Caco-2 (cell line): ENCODE results near the gene TMC1. TPM values are rescaled to one million over a fixed set of nuclear protein-coding genes. Genes with fewer than 3 reads are reported as not detected.

Experiments used
- BruUV-seq: library from RNA; stranded (reverse); fragments of 400-500 nt; replicated peaks from 2 replicates; lab custom pipeline; 2021; lab: Mats Ljungman, UMichigan
- CTCF ChIA-PET: fragments of 300-600 bp; sonication (Branson Sonifier 250); formaldehyde crosslinking; loops from one replicate; lab custom pipeline; 2022; ENCODE audit warnings: antibody characterized with exemption; lab: Charles Lee
- POLR2A ChIA-PET: fragments of 300-600 bp; sonication (Branson Sonifier 250); formaldehyde crosslinking; loops from one replicate; lab custom pipeline; 2022; ENCODE audit warnings: antibody characterized with exemption; lab: Charles Lee
- DNase-seq, 2 experiments: peaks; one replicate each; pipeline versions ENCODE4 v3.0.0 to v3.0.0-alpha.2; 2020 to 2022
- H3K27me3 ChIP-seq: replicated peaks from 2 replicates; pipeline ENCODE4 v1.6.0; 2011; ENCODE audit warnings: low read length; ENCODE audit not compliant: control insufficient read depth, insufficient read depth
- H3K36me3 ChIP-seq: 2 replicates; pipeline ENCODE4 v1.5.1; 2011; ENCODE audit warnings: low read length; ENCODE audit not compliant: control insufficient read depth, insufficient read depth
- H3K4me1 ChIP-seq: fragments of 250-450 bp; sonication (Bioruptor Pico); 2 replicates; pipeline ENCODE4 v1.5.1; 2020; ENCODE audit warnings: mild to moderate bottlenecking
- H3K4me3 ChIP-seq: 2 replicates; pipeline ENCODE4 v1.5.1; 2011; ENCODE audit warnings: low read depth, mild to moderate bottlenecking, control low read depth, low read length
- H3K9me3 ChIP-seq: fragments of 250-450 bp; sonication (Bioruptor Pico); 2 replicates; pipeline ENCODE4 v1.5.1; 2020; ENCODE audit warnings: mild to moderate bottlenecking, moderate library complexity
- H3K27ac Mint-ChIP-seq: one replicate; pipeline ENCODE4 v1.8.0; 2022; ENCODE audit warnings: mixed read lengths; ENCODE audit not compliant: unreplicated experiment
- H3K27me3 Mint-ChIP-seq: one replicate; pipeline ENCODE4 v1.8.0; 2022; ENCODE audit warnings: mixed read lengths; ENCODE audit not compliant: insufficient read depth, unreplicated experiment
- H3K36me3 Mint-ChIP-seq: one replicate; pipeline ENCODE4 v1.8.0; 2022; ENCODE audit warnings: mild to moderate bottlenecking, mixed read lengths; ENCODE audit not compliant: insufficient read depth, unreplicated experiment
- H3K4me1 Mint-ChIP-seq: one replicate; pipeline ENCODE4 v1.8.0; 2022; ENCODE audit warnings: low read depth, mixed read lengths; ENCODE audit not compliant: unreplicated experiment
- H3K4me3 Mint-ChIP-seq: one replicate; pipeline ENCODE4 v1.8.0; 2022; ENCODE audit warnings: mild to moderate bottlenecking, moderate library complexity, mixed read lengths; ENCODE audit not compliant: unreplicated experiment
- H3K9me3 Mint-ChIP-seq: one replicate; pipeline ENCODE4 v1.8.0; 2022; ENCODE audit warnings: mixed read lengths; ENCODE audit not compliant: unreplicated experiment
- intact Hi-C: fragments of 100-400 bp; cut with micrococcal nuclease; formaldehyde crosslinking; loops from one replicate; pipeline ENCODE4 v1.10.0; 2022; ENCODE audit not compliant: unreplicated experiment
- total RNA-seq: library from RNA; stranded (reverse); gene quantifications from 2 replicates; pipeline ENCODE4 v1.2.3, GENCODE V29; 2022
- TF ChIP-seq, protein P1 (sequence below), 2 experiments: fragments of 200-600 bp in 1 of 2; IDR thresholded peaks; 1 replicate in 1 of 2; 2 replicates in 1 of 2; pipeline versions ENCODE4 v1.5.1 to v1.8.0; 2011 to 2022; ENCODE audit warnings: antibody characterized with exemption in 1 of 2, control low read depth in 1 of 2, inconsistent platforms in 1 of 2, low read depth in 1 of 2, low read length in 1 of 2, mild to moderate bottlenecking in 1 of 2, moderate library complexity in 1 of 2; ENCODE audit not compliant: insufficient read depth in 1 of 2, severe bottlenecking in 1 of 2, unreplicated experiment in 1 of 2

TMC1 gene
- total RNA-seq, 1 experiment from 2014 or later: not detected

DNA sequence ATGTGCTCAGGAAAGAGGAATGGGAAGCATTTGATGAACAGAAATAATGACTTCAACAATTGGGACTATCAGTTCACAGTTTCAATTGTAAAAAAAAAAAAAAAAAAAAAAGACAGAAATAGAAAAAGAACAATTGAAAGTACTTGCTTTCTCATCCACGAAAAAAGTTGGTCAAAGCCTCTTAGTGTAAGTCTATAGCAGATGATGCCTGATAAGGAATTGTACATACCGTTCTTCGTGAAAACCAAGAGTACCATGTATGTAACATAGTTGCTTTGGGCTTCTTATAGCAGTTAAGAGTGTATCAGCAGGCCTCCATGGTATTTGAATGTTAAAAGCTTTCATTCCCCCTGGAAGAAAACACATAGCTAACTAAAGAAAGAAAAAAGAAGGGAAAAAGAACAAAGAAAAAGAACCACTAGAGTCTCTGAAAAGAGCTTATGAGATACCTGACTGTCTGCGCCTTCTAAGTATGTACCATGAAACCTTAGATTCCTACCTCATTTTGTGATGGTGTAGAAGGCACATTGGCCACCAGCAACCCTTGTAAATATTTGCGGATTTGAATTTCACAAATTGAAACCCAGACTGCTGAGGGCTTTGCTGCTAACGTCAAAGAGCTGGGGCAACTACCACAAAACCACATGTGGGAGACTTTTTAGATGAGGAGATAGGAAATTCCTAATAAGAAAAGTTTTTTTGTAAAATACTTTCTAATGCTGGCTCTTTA, 75.2 kb downstream of the TMC1 start:
- no peaks in the 10 kb centered on the region for H3K36me3 Mint-ChIP-seq
- no peak overlapping the region for H3K27ac Mint-ChIP-seq
- no peaks in the 10 kb centered on the region for H3K4me1 Mint-ChIP-seq
- no peak overlapping the region for H3K4me3 ChIP-seq
- no peaks in the 10 kb centered on the region for H3K27me3 ChIP-seq
- DNase-seq: no peak
- H3K27me3 Mint-ChIP-seq: no peaks in the 10 kb centered on the region
- no peaks in the 10 kb centered on the region for H3K36me3 ChIP-seq
- no peak overlapping the region for H3K4me3 Mint-ChIP-seq
- intact Hi-C loops: loop anchor here (1.0 to 10.0 kb wide), 2 partner anchors 122 to 315 kb away; no protein-coding TSS in a partner anchor
- no peaks in the 10 kb centered on the region for H3K9me3 ChIP-seq
- TF ChIP-seq, protein P1, sequence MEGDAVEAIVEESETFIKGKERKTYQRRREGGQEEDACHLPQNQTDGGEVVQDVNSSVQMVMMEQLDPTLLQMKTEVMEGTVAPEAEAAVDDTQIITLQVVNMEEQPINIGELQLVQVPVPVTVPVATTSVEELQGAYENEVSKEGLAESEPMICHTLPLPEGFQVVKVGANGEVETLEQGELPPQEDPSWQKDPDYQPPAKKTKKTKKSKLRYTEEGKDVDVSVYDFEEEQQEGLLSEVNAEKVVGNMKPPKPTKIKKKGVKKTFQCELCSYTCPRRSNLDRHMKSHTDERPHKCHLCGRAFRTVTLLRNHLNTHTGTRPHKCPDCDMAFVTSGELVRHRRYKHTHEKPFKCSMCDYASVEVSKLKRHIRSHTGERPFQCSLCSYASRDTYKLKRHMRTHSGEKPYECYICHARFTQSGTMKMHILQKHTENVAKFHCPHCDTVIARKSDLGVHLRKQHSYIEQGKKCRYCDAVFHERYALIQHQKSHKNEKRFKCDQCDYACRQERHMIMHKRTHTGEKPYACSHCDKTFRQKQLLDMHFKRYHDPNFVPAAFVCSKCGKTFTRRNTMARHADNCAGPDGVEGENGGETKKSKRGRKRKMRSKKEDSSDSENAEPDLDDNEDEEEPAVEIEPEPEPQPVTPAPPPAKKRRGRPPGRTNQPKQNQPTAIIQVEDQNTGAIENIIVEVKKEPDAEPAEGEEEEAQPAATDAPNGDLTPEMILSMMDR (IDR thresholded peaks at IDR 0.05; ENCODE audit: insufficient read depth in 1 of 2, low read depth in 1 of 2, low read length in 1 of 2, severe bottlenecking in 1 of 2, unreplicated experiment in 1 of 2): no peak
- POLR2A ChIA-PET: no interaction called here
- no TSS peak for BruUV-seq
- no peaks in the 10 kb centered on the region for H3K4me1 ChIP-seq
- CTCF ChIA-PET: no interaction called here
- no peaks in the 10 kb centered on the region for H3K9me3 Mint-ChIP-seq

DNA sequence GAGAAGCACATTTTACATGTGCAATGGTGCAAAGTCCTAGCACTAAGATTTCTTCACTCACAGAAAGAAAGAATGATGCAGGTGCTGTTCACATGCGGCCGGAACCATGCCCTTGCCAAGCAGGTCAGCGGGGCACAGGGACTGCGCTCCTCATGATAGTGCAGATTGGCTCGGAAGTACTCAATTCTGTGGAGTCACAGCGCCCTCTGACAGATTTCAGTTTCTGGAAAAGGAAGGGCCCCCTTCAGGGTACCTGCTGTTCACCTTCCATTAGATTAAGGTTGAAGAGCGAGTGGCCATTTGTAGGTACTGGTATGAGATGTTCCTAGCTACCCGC, 75.7 kb downstream of the TMC1 start:
- ChIA-PET CTCF (no interaction called here), POLR2A (no interaction called here)
- DNase-seq: peak in 1 of 2 experiments; percentile 0
- Mint-ChIP-seq H3K4me1 (no peaks in the 10 kb centered on the region), H3K27me3 (no peaks in the 10 kb centered on the region), H3K4me3 (no peak overlapping the region), H3K27ac (no peak overlapping the region), H3K36me3 (no peaks in the 10 kb centered on the region), H3K9me3 (no peaks in the 10 kb centered on the region)
- Histone ChIP-seq H3K27me3 (no peaks in the 10 kb centered on the region), H3K9me3 (no peaks in the 10 kb centered on the region), H3K4me3 (no peak overlapping the region), H3K36me3 (no peaks in the 10 kb centered on the region), H3K4me1 (no peaks in the 10 kb centered on the region)
- BruUV-seq: no TSS peak
- TF ChIP-seq, protein P1 (IDR thresholded peaks at IDR 0.05; ENCODE audit: insufficient read depth in 1 of 2, low read depth in 1 of 2, low read length in 1 of 2, severe bottlenecking in 1 of 2, unreplicated experiment in 1 of 2): no peak
- intact Hi-C loops: loop anchor here (1.0 to 10.0 kb wide), 2 partner anchors 122 to 316 kb away; no protein-coding TSS in a partner anchor

DNA sequence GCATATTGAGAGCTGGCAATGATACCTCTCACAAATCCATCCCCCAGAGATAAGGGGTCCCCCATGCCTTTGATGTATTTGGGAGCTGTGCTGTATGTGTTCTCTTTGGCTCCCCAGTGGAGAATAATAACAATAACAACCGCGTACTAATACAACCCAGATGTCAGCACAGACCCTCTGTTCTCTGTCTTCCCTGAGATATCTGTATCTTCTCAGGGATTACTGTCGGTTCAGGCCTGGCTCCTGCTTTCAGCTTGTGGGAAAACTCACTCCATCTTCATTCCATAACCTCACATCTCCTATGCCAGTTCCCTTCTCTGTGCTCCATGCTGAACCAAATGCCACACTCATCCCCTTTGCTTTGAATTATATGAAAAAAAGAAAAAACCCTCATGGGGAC, 76.2 kb downstream of the TMC1 start:
- H3K36me3 ChIP-seq: no peaks in the 10 kb centered on the region
- Mint-ChIP-seq H3K9me3 (no peaks in the 10 kb centered on the region), H3K4me1 (no peaks in the 10 kb centered on the region), H3K27me3 (no peaks in the 10 kb centered on the region), H3K36me3 (no peaks in the 10 kb centered on the region), H3K27ac (no peak overlapping the region), H3K4me3 (no peak overlapping the region)
- CTCF ChIA-PET: no interaction called here
- no peak for DNase-seq
- H3K27me3 ChIP-seq: no peaks in the 10 kb centered on the region
- BruUV-seq: no TSS peak
- no peaks in the 10 kb centered on the region for H3K9me3 ChIP-seq
- TF ChIP-seq, protein P1 (IDR thresholded peaks at IDR 0.05; ENCODE audit: insufficient read depth in 1 of 2, low read depth in 1 of 2, low read length in 1 of 2, severe bottlenecking in 1 of 2, unreplicated experiment in 1 of 2): no peak
- POLR2A ChIA-PET: no interaction called here
- no peak overlapping the region for H3K4me3 ChIP-seq
- intact Hi-C loops: loop anchor here (1.0 to 10.0 kb wide), 2 partner anchors 123 to 316 kb away; no protein-coding TSS in a partner anchor
- H3K4me1 ChIP-seq: no peaks in the 10 kb centered on the region
